ENCODE results near the gene SCN4B. TPM values are rescaled to one million over a fixed set of nuclear protein-coding genes. Genes with fewer than 3 reads are reported as not detected.

Gene SCN4B
- total RNA-seq, 2 donors from 2014 or later = 0.33 to 1.6 TPM

DNA sequence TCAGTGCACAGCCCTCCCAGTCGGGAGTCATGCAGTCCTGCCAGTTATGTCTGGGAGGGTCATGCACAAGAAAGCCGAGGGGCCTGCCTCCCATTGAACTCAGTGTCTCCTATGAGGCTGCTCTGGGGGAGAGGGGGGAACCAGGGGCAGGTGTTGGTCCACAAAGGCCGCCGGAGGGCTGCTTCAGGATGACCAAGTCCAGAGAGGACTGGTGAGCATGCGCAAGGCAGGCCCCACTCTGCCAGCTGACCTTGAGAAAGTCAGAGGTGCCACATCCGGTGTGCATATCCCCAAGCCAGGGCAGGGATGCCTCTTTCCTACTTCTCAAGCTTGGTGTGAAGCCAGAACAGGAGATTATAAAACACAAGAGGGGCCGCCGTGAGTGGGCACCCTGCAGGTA lies 4.4 kb downstream of the SCN4B start:
- Histone ChIP-seq H3K4me1 (peaks cover 21% of the 10 kb centered on the region), H3K27me3 (peaks cover 0 to 5% of the 10 kb centered on the region in 2 donors), H3K4me3 (no peak overlapping the region), H3K27ac (no peak overlapping the region), H3K36me3 (replicated peaks in 1 of 2; ENCODE audit: insufficient read depth in 1 of 2, low read depth in 2 of 2) (no peaks in the 10 kb centered on the region), H3K9me3 (no peaks in the 10 kb centered on the region)
- no peak for TF ChIP-seq POLR2A (IDR thresholded peaks at IDR 0.05)
- TF ChIP-seq, protein P1, sequence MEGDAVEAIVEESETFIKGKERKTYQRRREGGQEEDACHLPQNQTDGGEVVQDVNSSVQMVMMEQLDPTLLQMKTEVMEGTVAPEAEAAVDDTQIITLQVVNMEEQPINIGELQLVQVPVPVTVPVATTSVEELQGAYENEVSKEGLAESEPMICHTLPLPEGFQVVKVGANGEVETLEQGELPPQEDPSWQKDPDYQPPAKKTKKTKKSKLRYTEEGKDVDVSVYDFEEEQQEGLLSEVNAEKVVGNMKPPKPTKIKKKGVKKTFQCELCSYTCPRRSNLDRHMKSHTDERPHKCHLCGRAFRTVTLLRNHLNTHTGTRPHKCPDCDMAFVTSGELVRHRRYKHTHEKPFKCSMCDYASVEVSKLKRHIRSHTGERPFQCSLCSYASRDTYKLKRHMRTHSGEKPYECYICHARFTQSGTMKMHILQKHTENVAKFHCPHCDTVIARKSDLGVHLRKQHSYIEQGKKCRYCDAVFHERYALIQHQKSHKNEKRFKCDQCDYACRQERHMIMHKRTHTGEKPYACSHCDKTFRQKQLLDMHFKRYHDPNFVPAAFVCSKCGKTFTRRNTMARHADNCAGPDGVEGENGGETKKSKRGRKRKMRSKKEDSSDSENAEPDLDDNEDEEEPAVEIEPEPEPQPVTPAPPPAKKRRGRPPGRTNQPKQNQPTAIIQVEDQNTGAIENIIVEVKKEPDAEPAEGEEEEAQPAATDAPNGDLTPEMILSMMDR (IDR thresholded peaks at IDR 0.05) = no peak
- intact Hi-C loops (cut with DNase I) = loop anchor here (5.0 kb wide), 1 partner anchor 139 kb away; no protein-coding TSS in a partner anchor
- WGBS, 2 donors = 72% methylated on average over 7 to 8 of the region's 8 CpGs
- DNase-seq = no peak
- ATAC-seq = no peak

DNA sequence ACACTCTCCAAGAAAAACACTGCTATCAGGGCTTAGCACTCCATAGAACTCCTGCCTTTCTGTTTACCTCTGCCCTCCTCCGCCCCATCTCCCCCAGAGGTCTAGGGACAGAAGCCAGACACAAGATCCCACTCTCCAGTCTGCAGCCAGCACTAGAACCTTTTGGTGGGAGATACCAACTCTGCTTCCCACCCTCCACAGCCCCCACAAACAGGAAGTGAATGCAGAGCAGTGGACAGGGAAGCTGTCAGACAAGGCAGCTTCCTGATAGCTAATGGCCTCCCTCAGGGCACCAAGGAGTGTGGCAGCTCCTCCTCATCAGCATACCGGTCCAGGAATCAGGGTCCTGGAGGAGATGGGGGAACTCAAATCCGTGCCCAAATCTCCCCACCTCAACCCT lies 5.1 kb downstream of the SCN4B start:
- no peak for TF ChIP-seq POLR2A (IDR thresholded peaks at IDR 0.05)
- TF ChIP-seq, protein P1 (IDR thresholded peaks at IDR 0.05) = no peak
- ATAC-seq = no peak

DNA sequence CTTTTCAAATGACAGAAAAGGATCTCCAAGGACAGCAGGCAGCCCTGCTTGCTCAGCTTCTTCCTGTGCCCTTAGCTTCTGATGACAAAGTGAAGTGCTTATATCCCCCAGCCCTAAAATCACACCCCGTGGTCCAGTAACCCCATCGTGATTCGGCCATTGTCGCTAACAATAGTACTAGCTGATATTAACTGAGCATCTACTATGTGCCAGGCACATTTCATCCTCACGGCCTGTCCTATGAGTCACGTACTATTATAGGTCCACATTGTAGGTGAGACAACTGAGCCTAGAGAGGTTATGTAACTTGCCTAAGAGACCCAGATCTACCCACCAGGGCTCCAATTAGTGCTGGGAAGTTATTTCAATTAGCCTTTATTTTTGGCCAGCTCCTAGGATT lies 6.1 kb downstream of the SCN4B start:
- intact Hi-C loops (cut with DNase I) = loop anchor here (5.0 kb wide), 1 partner anchor 141 kb away; no protein-coding TSS in a partner anchor
- TF ChIP-seq, protein P1 (IDR thresholded peaks at IDR 0.05) = no peak
- no peak for TF ChIP-seq POLR2A (IDR thresholded peaks at IDR 0.05)
- H3K4me3 ChIP-seq = no peak overlapping the region
- no peak overlapping the region for H3K27ac ChIP-seq
- ATAC-seq (no peak), DNase-seq (no peak)
- no peaks in the 10 kb centered on the region for H3K36me3 ChIP-seq (replicated peaks in 1 of 2; ENCODE audit: insufficient read depth in 1 of 2, low read depth in 2 of 2)
- peaks cover 0 to 3% of the 10 kb centered on the region in 2 donors for H3K27me3 ChIP-seq
- H3K4me1 ChIP-seq = peaks cover 6% of the 10 kb centered on the region
- 88 to 91% methylated on average over 6 of the region's 6 CpGs for WGBS, 2 donors
- H3K9me3 ChIP-seq = no peaks in the 10 kb centered on the region

More for the DNA sequence above, 5.1 kb downstream of the SCN4B start:
- DNase-seq = no peak
- WGBS, 2 donors = 43 to 63% methylated on average over 3 of the region's 3 CpGs
- peaks cover 14% of the 10 kb centered on the region for H3K4me1 ChIP-seq
- intact Hi-C loops (cut with DNase I) = loop anchor here (5.0 kb wide), 1 partner anchor 140 kb away; no protein-coding TSS in a partner anchor
- H3K27me3 ChIP-seq = peaks cover 0 to 3% of the 10 kb centered on the region in 2 donors
- no peak overlapping the region for H3K4me3 ChIP-seq
- H3K27ac ChIP-seq = no peak overlapping the region
- no peaks in the 10 kb centered on the region for H3K36me3 ChIP-seq (replicated peaks in 1 of 2; ENCODE audit: insufficient read depth in 1 of 2, low read depth in 2 of 2)
- no peaks in the 10 kb centered on the region for H3K9me3 ChIP-seq

DNA sequence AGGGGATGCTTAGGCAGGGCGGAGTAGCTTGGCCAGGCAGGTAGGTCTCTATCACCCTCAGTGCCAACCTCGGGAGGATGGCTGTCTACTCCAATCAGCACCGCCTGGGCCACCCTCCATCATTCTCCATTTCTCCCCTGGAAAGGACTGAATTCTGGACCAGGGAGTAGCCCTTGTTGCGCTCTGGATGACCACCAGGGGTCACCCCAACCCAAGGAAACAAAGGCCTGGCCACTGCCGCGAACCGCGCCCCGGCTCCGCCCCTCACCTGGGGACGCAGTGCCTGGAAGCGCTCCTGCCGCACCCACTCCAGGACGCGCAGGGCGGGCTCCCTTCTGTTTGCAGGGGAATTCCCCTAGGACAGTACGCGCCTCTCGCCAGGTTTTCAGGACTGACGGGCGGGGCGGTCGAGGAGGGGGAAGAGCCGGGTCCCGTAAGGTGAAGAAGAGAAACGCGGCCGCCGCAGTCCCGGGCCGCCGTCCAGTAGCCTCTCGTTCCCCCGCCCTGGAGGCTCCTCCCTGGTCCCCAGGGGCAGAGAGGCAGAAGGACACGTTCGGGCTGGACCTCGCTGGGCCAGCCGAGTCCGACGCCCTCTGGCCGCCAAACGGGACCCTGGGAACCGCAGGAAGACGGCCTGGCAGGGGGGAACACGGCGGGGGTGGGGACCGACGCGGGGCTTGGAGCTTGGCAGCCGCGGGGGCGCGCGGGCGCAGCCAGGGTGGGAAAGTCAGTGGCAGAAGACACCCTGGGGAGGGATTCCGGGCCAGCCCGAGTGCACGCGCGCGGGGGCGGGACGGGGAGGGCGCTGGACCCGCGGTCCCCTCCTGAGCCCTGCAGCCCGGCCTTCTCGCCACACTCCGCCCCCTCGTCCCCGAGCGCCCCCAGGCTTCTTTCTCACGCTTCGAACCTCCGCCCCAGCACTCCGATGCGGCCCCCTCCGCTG lies 7.1 kb downstream of the SCN4B start:
- TF ChIP-seq POLR2A (IDR thresholded peaks at IDR 0.05) = peak in 1 of 3 donors; percentile 15
- TF ChIP-seq, protein P1 (IDR thresholded peaks at IDR 0.05) = peak; percentile 86 to 98 (median 91)
- Histone ChIP-seq H3K4me1 (peaks cover 6% of the 10 kb centered on the region), H3K27me3 (peaks cover 0 to 3% of the 10 kb centered on the region in 2 donors), H3K36me3 (replicated peaks in 1 of 2; ENCODE audit: insufficient read depth in 1 of 2, low read depth in 2 of 2) (no peaks in the 10 kb centered on the region), H3K4me3 (peak overlapping the region; percentile 52 to 71), H3K9me3 (no peaks in the 10 kb centered on the region), H3K27ac (peak overlapping the region in 2 of 4 donors; percentile 38 to 41)
- WGBS, 2 donors = 0 to 2% methylated on average over 10 to 70 of the region's 78 CpGs
- ATAC-seq (peak; percentile 97), DNase-seq (peak; percentile 89 to 94 (median 93))
- intact Hi-C loops (cut with DNase I) = loop anchor here (5.0 kb wide), 1 partner anchor 142 kb away; no protein-coding TSS in a partner anchor
